ENCODE measurements around the gene TECRL.

DNA sequence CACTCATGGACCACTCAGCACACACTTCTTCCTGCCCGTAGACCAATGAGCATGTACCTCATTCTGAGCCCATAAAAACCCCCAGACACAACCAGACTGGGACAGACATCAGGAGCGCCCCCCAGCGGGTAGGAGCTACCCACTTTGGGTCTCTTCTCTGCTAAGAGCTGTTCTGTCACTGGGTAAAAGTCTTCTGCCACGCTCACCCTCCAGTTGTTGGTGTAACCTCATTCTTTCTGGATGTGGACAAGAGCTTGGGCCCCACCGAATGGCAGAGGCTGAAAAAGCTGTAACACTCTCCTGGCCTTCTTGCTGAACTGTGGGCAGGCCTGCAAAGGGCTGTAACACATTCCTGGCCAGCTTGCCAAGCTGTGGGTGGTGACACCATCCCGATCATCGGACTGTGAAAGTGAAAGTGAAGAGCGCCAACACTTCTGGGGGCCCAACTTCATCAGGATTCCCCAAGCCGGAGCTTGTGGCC lies 137.6 kb downstream of the TECRL start:
- TF ChIP-seq CTCF (conservative IDR thresholded peaks at IDR 0.05; ENCODE audit: low read depth, low read length) (no peak), EZH2 (IDR thresholded peaks at IDR 0.05; ENCODE audit: borderline replicate concordance, low read depth, low read length, poor library complexity, severe bottlenecking) (no peak)

Measured in A673 (cell line).